WERI-Rb-1 (cell line): ENCODE measurements around the gene CFHR5.
A peak's percentile ranks its signal among the peaks of the same experiment; 100 is the strongest.
"Not testable (repeated sequence)": the region's sequence is repeated elsewhere in the genome, so short reads cannot be mapped to it uniquely, and the experiment has no call there.

Experiments used
- DNase-seq: peaks from one replicate; pipeline ENCODE4 v3.0.0-alpha.2; 2020
- H3K27ac ChIP-seq: fragments of 250-450 bp; sonication (Bioruptor Pico); 2 replicates; pipeline ENCODE4 v1.5.1; 2020; ENCODE audit warnings: mild to moderate bottlenecking, moderate library complexity
- H3K27me3 ChIP-seq: fragments of 250-450 bp; sonication (Bioruptor Pico); 2 replicates; pipeline ENCODE4 v1.5.1; 2021; ENCODE audit warnings: mild to moderate bottlenecking, low read depth, moderate library complexity; ENCODE audit not compliant: insufficient read depth, severe bottlenecking
- H3K36me3 ChIP-seq: fragments of 250-450 bp; sonication (Bioruptor Pico); 2 replicates; pipeline ENCODE4 v1.5.1; 2020; ENCODE audit warnings: mild to moderate bottlenecking, moderate library complexity
- H3K4me3 ChIP-seq: 2 replicates; pipeline ENCODE4 v1.5.1; 2011; ENCODE audit warnings: low read depth, mild to moderate bottlenecking, control low read depth, low read length
- H3K9me3 ChIP-seq: fragments of 250-450 bp; sonication (Bioruptor Pico); 2 replicates; pipeline ENCODE4 v1.5.1; 2021; ENCODE audit warnings: mild to moderate bottlenecking, moderate library complexity; ENCODE audit not compliant: severe bottlenecking
- TF ChIP-seq, protein P1 (sequence below): IDR thresholded peaks from 2 replicates; pipeline ENCODE4 v1.5.1; 2011; ENCODE audit warnings: low read depth, mild to moderate bottlenecking, control low read depth, inconsistent platforms, low read length

The CFHR5 gene

GRCh38 chr1:196977278-196977677, at the start of gene CFHR5:
CFHR5 (plus strand) TSS chr1:196977556; CDS start chr1:196977665, 109 bp downstream.
- no peaks in the 10 kb centered on the region for H3K9me3 ChIP-seq
- H3K27ac ChIP-seq = no peak within 1 kb of the TSS
- TF ChIP-seq, protein P1, sequence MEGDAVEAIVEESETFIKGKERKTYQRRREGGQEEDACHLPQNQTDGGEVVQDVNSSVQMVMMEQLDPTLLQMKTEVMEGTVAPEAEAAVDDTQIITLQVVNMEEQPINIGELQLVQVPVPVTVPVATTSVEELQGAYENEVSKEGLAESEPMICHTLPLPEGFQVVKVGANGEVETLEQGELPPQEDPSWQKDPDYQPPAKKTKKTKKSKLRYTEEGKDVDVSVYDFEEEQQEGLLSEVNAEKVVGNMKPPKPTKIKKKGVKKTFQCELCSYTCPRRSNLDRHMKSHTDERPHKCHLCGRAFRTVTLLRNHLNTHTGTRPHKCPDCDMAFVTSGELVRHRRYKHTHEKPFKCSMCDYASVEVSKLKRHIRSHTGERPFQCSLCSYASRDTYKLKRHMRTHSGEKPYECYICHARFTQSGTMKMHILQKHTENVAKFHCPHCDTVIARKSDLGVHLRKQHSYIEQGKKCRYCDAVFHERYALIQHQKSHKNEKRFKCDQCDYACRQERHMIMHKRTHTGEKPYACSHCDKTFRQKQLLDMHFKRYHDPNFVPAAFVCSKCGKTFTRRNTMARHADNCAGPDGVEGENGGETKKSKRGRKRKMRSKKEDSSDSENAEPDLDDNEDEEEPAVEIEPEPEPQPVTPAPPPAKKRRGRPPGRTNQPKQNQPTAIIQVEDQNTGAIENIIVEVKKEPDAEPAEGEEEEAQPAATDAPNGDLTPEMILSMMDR = no peak
- H3K36me3 ChIP-seq = no peaks in the 10 kb centered on the region
- H3K4me3 ChIP-seq = no peak within 1 kb of the TSS
- DNase-seq = no peak
- no peaks in the 10 kb centered on the region for H3K27me3 ChIP-seq

DNA sequence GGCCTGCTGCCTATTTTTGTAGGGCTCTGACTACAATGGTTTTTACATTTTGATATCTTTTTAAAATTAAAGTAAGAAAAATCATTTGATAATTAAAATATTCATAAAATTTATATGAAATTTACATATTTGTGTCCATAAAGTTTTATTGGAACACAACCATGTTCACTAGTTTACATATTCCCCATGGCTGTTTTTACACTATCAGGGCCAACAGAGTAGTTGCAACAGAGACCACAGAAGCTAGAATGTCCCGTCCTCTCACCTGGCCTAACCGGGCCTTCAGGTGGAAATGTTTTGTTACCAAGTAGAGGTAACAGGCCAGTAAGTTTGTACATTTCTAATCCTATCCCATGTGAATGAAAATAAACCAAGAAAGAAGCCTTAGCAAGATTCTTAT, 44.5 kb upstream of the CFHR5 start:
- not testable (repeated sequence) for H3K36me3 ChIP-seq, H3K27me3 ChIP-seq, H3K27ac ChIP-seq, H3K4me3 ChIP-seq, H3K9me3 ChIP-seq, DNase-seq

- DNase-seq = no peak
- no peaks in the 10 kb centered on the region for H3K27me3 ChIP-seq
- no peak overlapping the region for H3K4me3 ChIP-seq
- TF ChIP-seq, protein P1 = no peak
- H3K27ac ChIP-seq = no peak overlapping the region
- H3K36me3 ChIP-seq = no peaks in the 10 kb centered on the region
- no peaks in the 10 kb centered on the region for H3K9me3 ChIP-seq
Measured at GRCh38 chr1:196933531-196934189, 43.7 kb upstream of the CFHR5 start.

GRCh38 chr1:196941474-196941873, 35.9 kb upstream of the CFHR5 start:
- not testable (repeated sequence) for H3K9me3 ChIP-seq, H3K36me3 ChIP-seq, H3K27me3 ChIP-seq, H3K4me3 ChIP-seq, H3K27ac ChIP-seq
- peak; percentile 52 for DNase-seq

DNA sequence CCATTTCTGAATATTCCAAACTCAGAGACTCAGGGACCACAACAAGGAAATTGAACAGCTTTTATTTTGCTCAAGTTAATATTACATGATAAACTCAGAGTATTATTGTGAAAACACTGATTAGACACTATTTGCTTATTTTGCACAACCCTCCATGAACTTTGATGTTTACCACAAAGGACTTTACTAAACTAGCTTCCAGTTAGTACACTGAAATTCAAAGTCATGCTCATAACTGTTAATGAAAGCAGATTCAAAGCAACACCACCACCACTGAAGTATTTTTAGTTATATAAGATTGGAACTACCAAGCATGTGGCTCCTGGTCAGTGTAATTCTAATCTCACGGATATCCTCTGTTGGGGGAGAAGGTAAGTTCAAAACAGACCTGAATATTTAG, 33.8 kb upstream of the CFHR5 start, which contains the start of gene CFHR2:
TSS of gene CFHR2 (plus strand) at position 171 of the 400 bp plus-strand sequence. CDS start at position 314, 143 bp downstream.
- H3K36me3 ChIP-seq, DNase-seq, H3K27me3 ChIP-seq, H3K9me3 ChIP-seq, H3K4me3 ChIP-seq, H3K27ac ChIP-seq: not testable (repeated sequence)

GRCh38 chr1:196951711-196952394, 25.5 kb upstream of the CFHR5 start:
- DNase-seq = no peak
- no peak overlapping the region for H3K4me3 ChIP-seq
- H3K9me3 ChIP-seq = no peaks in the 10 kb centered on the region
- no peaks in the 10 kb centered on the region for H3K27me3 ChIP-seq
- H3K27ac ChIP-seq = no peak overlapping the region
- no peaks in the 10 kb centered on the region for H3K36me3 ChIP-seq
- TF ChIP-seq, protein P1 = no peak

DNA sequence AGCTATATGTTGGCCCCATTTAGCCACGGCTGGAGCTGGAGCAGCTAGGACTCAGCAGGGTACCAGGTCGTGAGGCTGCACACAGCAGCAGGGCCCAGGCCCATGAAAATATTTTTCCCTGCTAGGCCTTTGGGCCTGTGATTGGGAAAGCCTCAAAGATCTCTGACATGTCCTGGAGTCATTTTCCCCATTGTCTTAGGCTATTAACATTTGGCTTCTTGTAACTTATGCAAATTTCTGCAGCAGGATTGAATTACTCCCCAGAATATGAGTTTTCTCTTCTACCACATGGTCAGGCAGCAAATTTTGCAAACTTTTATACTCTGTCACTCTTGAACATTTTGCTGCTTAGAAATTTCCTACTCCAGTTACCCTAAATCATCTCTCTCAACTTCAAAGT, 22.6 kb upstream of the CFHR5 start:
- H3K9me3 ChIP-seq = no peaks in the 10 kb centered on the region
- H3K27ac ChIP-seq = no peak overlapping the region
- no peaks in the 10 kb centered on the region for H3K36me3 ChIP-seq
- no peak overlapping the region for H3K4me3 ChIP-seq
- H3K27me3 ChIP-seq = no peaks in the 10 kb centered on the region
- TF ChIP-seq, protein P1 = no peak
- no peak for DNase-seq
